ENCODE measurements around the gene AUTS2. TPM values are rescaled to one million over a fixed set of nuclear protein-coding genes. Genes with fewer than 3 reads are reported as not detected.

AUTS2 gene
- total RNA-seq, 4 donors from 2014 or later = 14.9 to 27.2 (median 17.5) TPM

GRCh38 chr7:70379210-70379609 lies 780.9 kb downstream of the AUTS2 start:
- Histone ChIP-seq H3K9me3 (no peaks in the 10 kb centered on the region), H3K4me3 (replicated peaks in 1 of 3) (no peak overlapping the region), H3K27me3 (no peaks in the 10 kb centered on the region), H3K4me1 (peaks cover 9 to 10% of the 10 kb centered on the region in 2 donors), H3K27ac (no peak overlapping the region), H3K36me3 (no peaks in the 10 kb centered on the region)
- intact Hi-C loops (cut with DNase I) = no loop called here
- TF ChIP-seq POLR2A (IDR thresholded peaks at IDR 0.05) (no peak), CTCF (IDR thresholded peaks at IDR 0.05) (no peak)
- WGBS, 2 donors = 93 to 95% methylated on average over 9 of the region's 9 CpGs
- DNase-seq = no peak

- Histone ChIP-seq H3K36me3 (no peaks in the 10 kb centered on the region), H3K27me3 (no peaks in the 10 kb centered on the region), H3K4me3 (replicated peaks in 1 of 3) (no peak overlapping the region), H3K4me1 (peaks cover 1 to 4% of the 10 kb centered on the region in 2 donors), H3K9me3 (no peaks in the 10 kb centered on the region), H3K27ac (no peak overlapping the region)
- intact Hi-C loops (cut with DNase I) = no loop called here
- no peak for TF ChIP-seq POLR2A (IDR thresholded peaks at IDR 0.05)
- TF ChIP-seq CTCF (IDR thresholded peaks at IDR 0.05) = no peak
- DNase-seq = peak; percentile 5 to 6
- 80 to 85% methylated on average over 9 of the region's 9 CpGs for WGBS, 2 donors
These were observed 782.2 kb downstream of the AUTS2 start for GRCh38 chr7:70380421-70381015.

- Histone ChIP-seq H3K27ac (no peak overlapping the region), H3K4me3 (replicated peaks in 1 of 3) (no peak overlapping the region), H3K9me3 (no peaks in the 10 kb centered on the region), H3K36me3 (no peaks in the 10 kb centered on the region), H3K27me3 (no peaks in the 10 kb centered on the region), H3K4me1 (no peaks in the 10 kb centered on the region)
- whole genome bisulfite sequencing, 2 donors = 91 to 92% methylated on average over 3 of the region's 3 CpGs
- intact Hi-C loops (cut with DNase I) = no loop called here
- no peak for TF ChIP-seq POLR2A (IDR thresholded peaks at IDR 0.05)
- no peak for TF ChIP-seq CTCF (IDR thresholded peaks at IDR 0.05)
- no peak for DNase-seq
These were observed 784.9 kb downstream of the AUTS2 start for GRCh38 chr7:70383066-70383782.

GRCh38 chr7:70384024-70384423 lies 785.7 kb downstream of the AUTS2 start:
- Histone ChIP-seq H3K4me1 (no peaks in the 10 kb centered on the region), H3K27me3 (no peaks in the 10 kb centered on the region), H3K36me3 (no peaks in the 10 kb centered on the region), H3K9me3 (no peaks in the 10 kb centered on the region), H3K4me3 (replicated peaks in 1 of 3) (no peak overlapping the region), H3K27ac (no peak overlapping the region)
- DNase-seq = no peak
- no peak for TF ChIP-seq CTCF (IDR thresholded peaks at IDR 0.05)
- no peak for TF ChIP-seq POLR2A (IDR thresholded peaks at IDR 0.05)
- WGBS, 2 donors = 94 to 96% methylated on average over 7 of the region's 7 CpGs
- intact Hi-C loops (cut with DNase I) = no loop called here

GRCh38 chr7:70384891-70385290 lies 786.6 kb downstream of the AUTS2 start:
- no peak overlapping the region for H3K4me3 ChIP-seq (replicated peaks in 1 of 3)
- H3K27me3 ChIP-seq = no peaks in the 10 kb centered on the region
- H3K4me1 ChIP-seq = no peaks in the 10 kb centered on the region
- no peak overlapping the region for H3K27ac ChIP-seq
- H3K9me3 ChIP-seq = no peaks in the 10 kb centered on the region
- TF ChIP-seq CTCF (IDR thresholded peaks at IDR 0.05) (no peak), POLR2A (IDR thresholded peaks at IDR 0.05) (no peak)
- peak in 1 of 2 donors; percentile 5 for DNase-seq
- WGBS, 2 donors = 54 to 58% methylated on average over 3 of the region's 3 CpGs
- no peaks in the 10 kb centered on the region for H3K36me3 ChIP-seq
- intact Hi-C loops (cut with DNase I) = no loop called here

Measured in thyroid gland (tissue), 4 donors.